A204.1 (cell line): ENCODE results near the gene MCEMP1.

ENCODE experiments used
- FAIRE-seq: peaks from 2 replicates; lab custom pipeline; 2012; peaks lifted over from hg19 to GRCh38; lab: Jason Lieb, UNC

Gene MCEMP1

GRCh38 chr19:7676854-7677253, at the start of gene MCEMP1:
Gene MCEMP1 (plus strand): TSS chr19:7677090. CDS start chr19:7677121, 31 bp downstream.
- no peak for FAIRE-seq

GRCh38 chr19:7627166-7627565, 49.7 kb upstream of the MCEMP1 start:
- FAIRE-seq = no peak

GRCh38 chr19:7628589-7629311, 48.1 kb upstream of the MCEMP1 start:
- no peak for FAIRE-seq

GRCh38 chr19:7629347-7630054, 47.4 kb upstream of the MCEMP1 start, which contains the start of the genes PET100 and XAB2:
Gene PET100 (plus strand): TSS chr19:7629793. CDS start chr19:7629834, 41 bp downstream.
Gene XAB2 (minus strand): TSS chr19:7629545. CDS start chr19:7629527, 18 bp downstream.
- FAIRE-seq = peak; percentile 99

DNA sequence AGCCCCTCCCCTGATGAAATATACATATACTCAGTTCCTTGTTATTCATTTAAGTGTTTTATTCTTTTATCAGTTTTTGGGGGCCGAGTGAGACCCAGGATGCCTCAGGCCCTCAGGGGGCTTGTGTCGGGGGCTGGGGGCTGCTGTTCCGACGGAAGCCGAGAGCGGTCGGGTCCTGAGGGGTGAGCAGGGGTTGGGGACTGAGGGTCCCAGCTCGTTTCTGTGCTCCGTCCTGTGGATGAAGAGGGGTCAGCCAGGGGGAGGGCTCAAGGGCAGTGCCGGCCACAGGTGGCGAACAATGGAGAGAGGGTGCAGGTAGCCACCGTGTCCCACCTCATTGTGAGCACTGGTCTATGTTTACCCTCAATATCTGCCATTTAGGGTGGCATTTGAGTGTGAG, 45.3 kb upstream of the MCEMP1 start:
- no peak for FAIRE-seq

DNA sequence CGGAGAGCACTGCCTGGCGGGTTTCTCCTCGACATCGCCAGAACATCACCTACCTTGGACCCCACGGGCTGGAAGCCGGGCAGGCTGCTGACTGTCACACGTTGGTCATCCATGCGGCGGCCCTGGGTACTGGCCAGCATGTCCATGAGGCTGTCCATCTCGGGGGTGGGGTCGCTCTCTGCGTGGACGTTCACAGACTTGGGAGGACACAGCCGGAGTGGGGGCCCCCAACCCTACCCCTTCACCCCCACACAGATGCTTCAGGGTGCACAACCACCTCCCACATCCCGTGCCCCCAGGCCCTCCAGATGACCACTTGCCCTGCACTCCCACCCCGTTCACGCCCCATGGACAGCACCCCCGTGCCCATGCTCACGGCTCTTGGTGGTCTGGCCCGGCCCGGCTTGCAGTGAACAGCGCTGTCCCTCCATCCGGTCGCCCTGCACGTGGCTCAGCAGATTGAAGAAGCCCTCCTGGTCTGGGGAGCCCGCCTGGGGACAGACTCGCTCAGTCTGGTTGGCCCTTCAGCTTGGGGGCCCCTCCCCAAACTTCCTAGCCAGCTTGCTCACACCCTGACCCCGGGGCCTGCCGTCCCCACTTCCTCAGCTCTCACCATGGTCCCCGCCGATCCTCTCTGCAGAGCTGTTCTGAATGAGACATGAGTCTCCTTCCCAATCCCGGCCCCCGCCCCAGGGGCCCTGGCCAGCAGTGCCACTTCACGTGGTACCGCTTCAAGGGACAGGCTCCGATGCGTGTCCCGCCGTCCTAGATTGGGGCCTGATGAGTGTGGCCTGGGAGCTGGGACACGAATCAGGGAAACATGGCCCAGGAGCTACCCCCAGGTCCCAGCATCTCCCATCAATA, 44.3 kb upstream of the MCEMP1 start:
- no peak for FAIRE-seq

DNA sequence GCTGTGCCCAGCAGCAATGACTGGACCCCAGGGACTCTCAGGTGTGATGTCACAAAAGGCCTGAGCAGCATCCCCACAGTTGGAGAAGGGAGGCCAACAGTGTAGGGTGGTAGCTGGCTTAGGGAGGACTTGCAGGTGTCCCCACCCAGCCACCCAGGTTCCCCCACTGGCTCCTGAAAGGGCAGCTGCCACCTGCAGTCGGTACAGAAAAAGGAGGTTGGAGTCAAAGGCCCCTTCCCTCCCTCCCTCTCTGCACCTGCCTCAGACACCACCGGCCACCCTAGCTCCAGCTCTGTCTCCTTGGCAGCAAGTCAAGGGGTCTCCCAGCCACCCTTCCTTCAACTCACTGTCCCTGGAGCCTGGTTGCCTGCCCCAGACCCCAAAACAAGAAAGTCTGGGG, 43.2 kb upstream of the MCEMP1 start, which contains the start of gene PCP2:
TSS of gene PCP2 (minus strand) at position 22 of the 400 bp plus-strand sequence. CDS start 262 bp downstream, outside the sequence.
- no peak for FAIRE-seq

GRCh38 chr19:7635670-7636069, 41.2 kb upstream of the MCEMP1 start:
- no peak for FAIRE-seq

DNA sequence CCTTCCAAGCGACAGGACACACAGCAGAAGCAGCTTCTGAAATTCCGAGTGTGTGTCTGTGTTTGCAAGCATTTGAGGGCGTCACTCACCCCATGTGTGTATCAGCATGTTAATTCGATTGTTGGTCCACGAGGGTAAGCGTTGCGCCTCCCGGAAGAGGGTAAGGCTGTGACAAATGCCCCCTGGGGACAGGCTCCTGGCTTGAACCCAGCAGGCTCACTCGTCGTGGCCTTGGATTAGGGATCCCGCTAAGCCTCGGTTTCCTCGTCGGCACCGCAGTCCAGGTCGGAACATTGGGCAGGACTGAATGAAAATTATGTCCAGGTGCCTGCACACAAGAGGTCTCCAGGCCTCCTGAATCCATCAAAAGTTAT, 40.6 kb upstream of the MCEMP1 start:
- no peak for FAIRE-seq

DNA sequence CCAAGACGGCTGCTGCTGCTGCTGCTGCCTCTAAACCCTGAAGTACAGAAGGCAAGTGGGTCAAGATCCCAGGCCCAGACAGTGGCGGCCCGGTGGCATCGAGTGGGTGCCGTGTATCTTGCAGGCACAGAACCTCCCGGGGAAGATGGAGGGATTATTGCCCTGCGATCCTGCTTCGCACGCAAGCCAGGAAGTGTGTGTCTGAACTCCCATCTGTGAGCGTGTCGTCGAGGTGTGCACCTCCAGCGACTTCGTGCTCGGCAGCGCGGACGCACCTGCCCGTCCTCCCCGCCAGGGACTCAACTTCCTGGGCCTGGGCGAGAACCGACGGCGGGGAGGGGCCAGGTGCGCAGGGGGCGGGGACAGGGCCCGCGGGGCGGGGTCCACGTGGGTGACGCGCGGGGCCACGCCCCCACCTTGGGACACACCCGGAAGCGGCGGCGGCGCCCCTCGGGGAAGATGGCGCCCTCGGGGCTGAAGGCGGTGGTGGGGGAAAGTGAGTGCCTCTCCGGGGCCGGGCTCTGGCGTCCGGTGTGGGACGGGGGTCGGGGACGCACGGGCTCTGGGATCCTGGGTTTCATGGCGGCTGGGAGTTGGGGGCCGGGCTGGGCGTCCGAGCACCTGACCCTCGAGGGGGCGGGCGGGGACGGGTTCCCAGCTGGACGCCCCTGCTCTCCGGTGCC, 40.1 kb upstream of the MCEMP1 start, which contains the start of gene STXBP2:
TSS of gene STXBP2 (plus strand) at position 420 of the 683 bp plus-strand sequence. CDS start at position 460, 40 bp downstream.
- no peak for FAIRE-seq

DNA sequence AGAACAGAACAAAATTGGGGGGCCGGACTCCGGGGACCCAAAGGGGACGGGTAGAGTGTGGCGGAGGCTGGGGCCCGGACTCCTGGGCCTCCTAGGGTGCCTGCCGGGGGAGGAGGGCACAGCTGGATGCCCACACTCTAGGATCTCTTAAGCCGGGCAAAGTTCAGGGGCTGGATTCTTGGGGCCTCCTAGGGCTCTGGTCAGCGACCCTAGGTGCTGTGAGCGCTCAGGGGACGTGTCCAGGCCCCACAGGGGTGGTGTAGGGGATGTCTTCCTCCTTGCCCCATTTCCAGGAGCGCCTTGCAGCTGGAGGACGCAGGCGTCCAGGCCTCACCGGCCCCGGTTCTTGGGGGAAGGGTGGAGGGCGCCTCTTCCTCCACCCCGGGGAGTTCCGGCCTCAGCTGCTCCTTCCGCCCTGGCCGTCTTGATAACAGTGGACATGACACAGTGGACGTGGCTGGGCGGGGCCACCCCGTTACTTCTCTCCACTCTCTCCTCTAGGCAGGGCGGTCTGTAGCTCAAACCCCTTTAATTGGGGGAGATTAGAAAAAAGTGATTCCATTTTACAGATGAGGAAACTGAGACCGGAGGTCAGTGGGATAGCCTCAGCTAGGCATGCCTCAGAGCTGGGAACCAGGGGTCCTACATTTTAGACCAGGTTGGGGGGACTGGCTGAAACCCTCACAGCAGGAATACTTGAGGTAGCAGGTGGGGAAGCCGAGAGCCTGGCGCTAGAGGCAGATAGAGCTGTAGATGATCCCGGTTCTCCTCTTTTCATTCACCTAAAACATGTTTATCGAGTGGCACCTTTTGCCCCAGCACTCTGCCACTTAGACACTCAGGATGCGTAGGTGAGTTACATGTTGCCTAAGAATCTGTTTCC, 39.3 kb upstream of the MCEMP1 start:
- FAIRE-seq = no peak

GRCh38 chr19:7638802-7639465, 38.0 kb upstream of the MCEMP1 start:
- no peak for FAIRE-seq

- FAIRE-seq = no peak
Measured at GRCh38 chr19:7639863-7640348, 37.0 kb upstream of the MCEMP1 start.

DNA sequence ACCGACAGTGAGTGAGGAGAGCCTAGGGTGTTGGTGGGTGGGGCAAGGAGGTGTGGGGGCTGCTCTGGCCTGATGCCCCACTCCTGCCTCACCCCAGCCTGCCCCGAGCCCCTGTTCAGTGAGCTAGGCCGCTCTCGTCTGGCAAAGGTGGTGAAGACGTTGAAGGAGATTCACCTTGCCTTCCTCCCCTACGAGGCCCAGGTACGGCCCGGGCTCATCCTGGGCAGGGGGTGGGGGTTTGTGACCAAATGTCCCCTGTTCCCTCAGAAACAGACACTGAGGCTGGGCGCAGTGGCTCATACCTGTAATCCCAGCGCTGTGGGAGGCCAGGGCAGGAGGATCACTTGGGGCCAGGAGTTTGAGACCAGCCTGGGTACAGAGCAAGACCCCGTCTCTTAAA, 36.1 kb upstream of the MCEMP1 start:
- FAIRE-seq = no peak

DNA sequence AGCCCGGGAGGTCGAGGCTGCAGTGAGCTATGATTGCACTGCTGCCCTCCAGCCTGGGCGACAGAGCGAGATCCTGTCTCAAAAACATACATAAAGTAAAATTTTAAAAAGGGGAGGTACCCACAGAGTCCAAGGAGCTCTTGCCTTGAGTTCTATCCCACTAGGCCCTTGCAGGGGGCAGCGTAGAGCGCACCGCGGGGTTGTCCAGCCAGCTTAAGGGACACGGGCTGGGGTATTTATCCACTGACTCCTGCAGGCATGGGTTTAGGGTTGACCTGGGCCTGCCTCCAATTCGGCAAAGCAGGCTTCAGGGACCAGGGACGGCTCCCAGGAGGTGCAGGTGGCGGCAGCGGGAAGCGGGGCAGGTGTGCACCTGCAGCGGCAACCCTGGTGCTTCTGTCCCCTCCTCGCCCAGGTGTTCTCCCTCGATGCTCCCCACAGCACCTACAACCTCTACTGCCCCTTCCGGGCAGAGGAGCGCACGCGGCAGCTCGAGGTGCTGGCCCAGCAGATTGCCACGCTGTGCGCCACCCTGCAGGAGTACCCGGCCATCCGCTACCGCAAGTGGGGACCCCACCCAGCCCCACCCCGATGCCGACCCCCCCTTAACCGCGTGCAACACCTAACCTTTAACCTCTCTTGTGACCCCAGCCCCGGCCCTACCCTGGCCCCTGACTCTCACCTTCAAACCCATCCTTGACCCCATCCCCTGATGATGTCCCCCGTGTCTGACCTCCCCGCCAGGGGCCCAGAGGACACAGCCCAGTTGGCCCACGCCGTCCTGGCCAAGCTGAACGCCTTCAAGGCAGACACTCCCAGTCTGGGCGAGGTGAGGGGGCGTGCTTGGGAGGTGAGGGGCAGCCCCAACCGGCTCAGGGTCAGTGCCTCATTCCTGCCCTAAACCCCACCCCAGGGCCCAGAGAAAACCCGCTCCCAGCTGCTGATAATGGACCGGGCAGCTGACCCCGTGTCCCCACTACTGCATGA, 35.3 kb upstream of the MCEMP1 start:
- FAIRE-seq = no peak

DNA sequence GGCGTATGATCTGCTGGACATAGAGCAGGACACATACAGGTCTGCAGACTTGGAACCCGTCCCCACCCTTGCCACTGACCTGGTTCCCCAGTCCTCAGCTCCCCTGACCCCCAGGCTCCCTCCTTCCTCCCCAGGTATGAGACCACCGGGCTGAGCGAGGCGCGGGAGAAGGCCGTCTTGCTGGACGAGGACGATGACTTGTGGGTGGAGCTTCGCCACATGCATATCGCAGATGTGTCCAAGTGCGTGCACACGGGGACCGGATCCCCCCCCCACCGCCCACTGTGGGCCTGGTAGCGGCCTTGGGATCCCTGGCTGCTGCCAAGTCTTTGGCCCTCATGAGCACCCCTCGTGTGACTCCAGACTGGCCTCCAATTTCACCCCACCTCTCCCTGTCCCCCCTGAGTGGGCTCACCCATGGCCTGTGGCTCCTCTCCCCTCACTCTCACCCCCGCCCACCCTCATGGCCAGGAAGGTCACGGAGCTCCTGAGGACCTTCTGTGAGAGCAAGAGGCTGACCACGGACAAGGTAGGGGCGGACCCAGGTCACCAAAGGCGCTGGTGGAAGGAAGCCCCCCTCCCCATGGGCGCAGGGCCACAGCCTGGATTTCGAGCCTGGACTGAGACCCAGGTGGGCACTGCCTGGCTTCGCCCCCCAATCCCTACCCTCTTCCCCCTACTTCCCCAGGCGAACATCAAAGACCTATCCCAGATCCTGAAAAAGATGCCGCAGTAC, 34.4 kb upstream of the MCEMP1 start:
- no peak for FAIRE-seq

DNA sequence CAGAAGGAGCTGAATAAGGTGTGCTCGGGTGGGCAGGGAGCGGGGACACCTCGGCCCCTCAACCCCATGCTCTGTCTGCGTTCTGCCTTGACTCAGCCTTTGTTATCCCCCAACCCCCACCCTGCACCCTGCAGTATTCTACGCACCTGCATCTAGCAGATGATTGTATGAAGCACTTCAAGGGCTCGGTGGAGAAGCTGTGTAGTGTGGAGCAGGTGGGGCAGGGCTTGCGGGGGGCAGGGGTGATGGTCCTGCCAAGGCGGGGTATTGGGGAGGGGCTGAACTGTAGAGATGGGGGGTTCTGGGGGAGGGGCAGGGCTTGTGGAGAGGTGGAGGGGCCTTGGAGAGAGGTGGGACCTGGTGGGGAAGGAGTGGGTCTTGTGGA, 33.9 kb upstream of the MCEMP1 start:
- no peak for FAIRE-seq
